ENCODE measurements around the gene ILK. TPM values are rescaled to one million over a fixed set of nuclear protein-coding genes. Genes with fewer than 3 reads are reported as not detected.

The ILK gene
- total RNA-seq, 2 donors from 2014 or later: 82.8 to 137 TPM

- H3K4me3 ChIP-seq: no peak overlapping the region
- H3K9me3 ChIP-seq: no peaks in the 10 kb centered on the region
- H3K27ac ChIP-seq: peak overlapping the region in 3 of 4 donors; percentile 20 to 99 (median 97)
- ATAC-seq (no peak), DNase-seq (no peak)
- peaks cover 46% of the 10 kb centered on the region for H3K4me1 ChIP-seq
- intact Hi-C loops (cut with DNase I): no loop called here
- no peak for TF ChIP-seq CTCF (IDR thresholded peaks at IDR 0.05)
- TF ChIP-seq POLR2A (IDR thresholded peaks at IDR 0.05): no peak
- 79 to 96% methylated on average over 5 to 6 of the region's 6 CpGs for WGBS, 2 donors
- peaks cover 0 to 23% of the 10 kb centered on the region in 2 donors for H3K36me3 ChIP-seq (replicated peaks in 1 of 2; ENCODE audit: insufficient read depth in 1 of 2, low read depth in 2 of 2)
- no peaks in the 10 kb centered on the region for H3K27me3 ChIP-seq
These were observed 7.0 kb downstream of the ILK start for GRCh38 chr11:6610591-6610990.

DNA sequence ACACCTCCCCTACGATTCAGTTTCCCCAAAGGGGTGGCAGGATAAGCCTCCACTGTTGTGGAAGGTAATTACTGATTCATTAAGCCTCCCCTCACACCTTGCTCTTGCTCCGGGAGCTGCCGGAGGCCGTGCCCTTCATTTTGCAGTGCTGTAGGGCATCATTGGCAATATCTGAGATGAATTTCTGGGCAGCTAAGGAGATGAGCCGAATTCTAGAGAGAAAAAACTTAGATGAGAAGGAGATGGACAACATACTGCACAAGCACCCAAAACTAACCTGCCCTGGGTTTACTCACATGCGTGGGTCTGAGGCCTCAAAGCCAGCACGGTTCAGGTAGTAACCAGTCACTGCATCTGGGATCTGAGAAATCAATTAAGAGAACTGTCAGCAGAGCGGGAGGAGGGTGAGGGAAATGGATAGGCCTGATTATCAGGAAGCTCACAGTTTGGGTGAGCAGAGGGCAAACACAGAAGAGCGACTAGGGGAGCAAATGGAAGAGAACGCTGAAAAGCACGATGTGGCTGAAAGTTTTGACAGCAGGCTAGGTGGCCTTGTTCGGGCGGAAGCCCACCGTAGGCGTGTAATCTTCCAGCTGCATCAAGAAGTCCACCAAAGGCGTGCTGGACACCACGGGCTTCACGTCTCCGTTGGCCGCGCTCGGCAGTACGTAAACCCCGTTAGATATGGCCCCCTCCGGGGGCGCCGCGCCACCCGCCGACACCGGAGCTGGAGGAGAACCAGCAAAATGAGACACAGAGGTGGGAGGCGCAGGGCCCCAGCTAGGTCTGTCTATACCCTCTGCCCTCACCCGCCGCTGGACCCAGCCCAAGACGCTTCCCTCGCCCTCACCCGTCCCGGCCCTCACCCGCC is 7.8 kb downstream of the ILK start:
- peak; percentile 34 to 59 (median 42) for DNase-seq

DNA sequence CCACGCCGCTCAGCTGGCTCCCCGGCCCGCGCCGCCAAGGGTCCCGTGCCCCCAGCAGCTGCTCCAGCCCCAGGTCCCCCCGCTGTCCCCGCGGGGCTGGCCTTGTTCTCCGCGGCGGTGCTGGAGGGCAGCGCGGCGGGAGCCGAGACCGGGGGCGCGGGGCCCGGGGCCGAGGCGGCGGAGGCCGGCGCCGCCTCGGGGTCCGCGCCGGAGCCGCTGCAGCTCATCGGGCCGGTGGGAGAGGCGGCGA is 8.3 kb downstream of the ILK start:
- WGBS, 2 donors: 0% methylated on average over 5 to 26 of the region's 36 CpGs
- no peaks in the 10 kb centered on the region for H3K9me3 ChIP-seq
- H3K4me3 ChIP-seq: peak overlapping the region; percentile 47 to 49
- peaks cover 0 to 23% of the 10 kb centered on the region in 2 donors for H3K36me3 ChIP-seq (replicated peaks in 1 of 2; ENCODE audit: insufficient read depth in 1 of 2, low read depth in 2 of 2)
- H3K27me3 ChIP-seq: no peaks in the 10 kb centered on the region
- intact Hi-C loops (cut with DNase I): no loop called here
- H3K27ac ChIP-seq: peak overlapping the region; percentile 97 to 99 (median 99)
- H3K4me1 ChIP-seq: peaks cover 33% of the 10 kb centered on the region
- DNase-seq (no peak), ATAC-seq (no peak)
- no peak for TF ChIP-seq CTCF (IDR thresholded peaks at IDR 0.05)
- no peak for TF ChIP-seq POLR2A (IDR thresholded peaks at IDR 0.05)

More for the DNA sequence above, 7.8 kb downstream of the ILK start:
- peak overlapping the region; percentile 47 to 49 for H3K4me3 ChIP-seq
- no peaks in the 10 kb centered on the region for H3K27me3 ChIP-seq
- 6 to 10% methylated on average over 33 to 38 of the region's 39 CpGs for WGBS, 2 donors
- ATAC-seq: peak; percentile 2
- TF ChIP-seq POLR2A (IDR thresholded peaks at IDR 0.05): peak in 2 of 3 donors; percentile 4 to 9
- TF ChIP-seq CTCF (IDR thresholded peaks at IDR 0.05): no peak
- H3K36me3 ChIP-seq (replicated peaks in 1 of 2; ENCODE audit: insufficient read depth in 1 of 2, low read depth in 2 of 2): peaks cover 0 to 23% of the 10 kb centered on the region in 2 donors
- peak overlapping the region; percentile 97 to 99 (median 99) for H3K27ac ChIP-seq
- H3K9me3 ChIP-seq: no peaks in the 10 kb centered on the region
- intact Hi-C loops (cut with DNase I): no loop called here
- H3K4me1 ChIP-seq: peaks cover 39% of the 10 kb centered on the region

DNA sequence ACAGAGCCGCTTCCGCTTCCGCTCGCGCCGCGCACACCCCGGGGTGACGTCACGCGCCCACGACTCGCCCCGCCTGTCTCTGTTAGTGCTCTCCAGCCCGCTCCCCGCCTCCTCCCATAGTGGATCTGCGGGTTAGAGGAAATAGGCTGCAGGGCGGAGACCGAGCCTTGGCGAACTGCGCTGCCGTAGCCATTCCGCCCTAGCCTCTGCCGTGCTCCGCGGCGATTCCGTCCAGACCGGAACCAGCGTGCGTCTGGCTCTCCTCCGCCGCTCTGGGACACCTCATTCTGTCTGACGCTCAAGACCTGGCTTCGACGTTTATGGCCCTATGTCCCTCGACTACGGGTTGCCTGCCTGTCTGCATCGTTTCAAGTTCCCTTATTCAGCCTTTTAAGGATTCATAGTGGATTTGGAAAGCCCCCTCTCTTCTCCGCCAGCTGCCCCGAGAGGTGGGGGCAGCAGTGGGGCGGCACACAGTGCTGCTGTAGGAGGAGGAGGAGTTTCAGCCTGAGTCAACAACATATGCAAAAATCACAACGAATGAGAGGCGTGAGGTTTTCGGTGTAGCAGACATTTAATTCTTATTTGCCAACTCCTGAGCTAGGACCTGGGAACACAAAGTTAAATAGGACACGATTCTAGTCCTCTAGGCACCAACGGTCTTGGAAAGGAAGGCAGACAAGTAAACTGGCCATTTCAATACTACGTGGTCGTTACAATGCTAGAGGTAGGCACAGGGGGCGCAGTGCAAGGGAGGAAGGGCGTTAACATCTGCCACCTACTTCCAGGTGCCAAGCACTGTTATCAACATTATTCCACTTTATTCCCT is 8.9 kb downstream of the ILK start, which contains the start of gene TAF10:
Gene TAF10 (minus strand): TSS at position 4 of the 829 bp plus-strand sequence. CDS start 27 bp downstream, outside the sequence.
- Histone ChIP-seq H3K4me3 (peak within 1 kb of the TSS; percentile 47 to 49), H3K27ac (peak within 1 kb of the TSS; percentile 97 to 99 (median 99)), H3K9me3 (no peaks in the 10 kb centered on the region), H3K27me3 (no peaks in the 10 kb centered on the region), H3K36me3 (replicated peaks in 1 of 2; ENCODE audit: insufficient read depth in 1 of 2, low read depth in 2 of 2) (peaks cover 0 to 23% of the 10 kb centered on the region in 2 donors), H3K4me1 (peaks cover 28% of the 10 kb centered on the region)
- 0% methylated on average over 13 to 51 of the region's 51 CpGs for WGBS, 2 donors
- ATAC-seq (peak; percentile 93), DNase-seq (peak; percentile 98 to 99 (median 98))
- TF ChIP-seq POLR2A (IDR thresholded peaks at IDR 0.05) (peak; percentile 97 to 98 (median 98)), CTCF (IDR thresholded peaks at IDR 0.05) (peak in 5 of 7 experiments; percentile 28 to 76 (median 60))
- intact Hi-C loops (cut with DNase I): no loop called here

Measured in body of pancreas (tissue), 4 donors.